ENCODE results near the gene TCTA. TPM values are rescaled to one million over a fixed set of nuclear protein-coding genes. Genes with fewer than 3 reads are reported as not detected.

Gene TCTA
- total and polyA plus RNA-seq, 2 donors (not counting 3 experiments of a cell fraction or from before 2014, with no cell fraction given) = 21.9 to 32.3 TPM

- DNase-seq (ENCODE audit: low read depth, low spot score) (no peak), FAIRE-seq (no peak)
- CTCF ChIA-PET = interaction anchor here (1.5 to 8.2 kb wide), 2 partner anchors 17 to 23 kb away, joined by 3 to 68 read pairs; partner anchors contain the start of gene USP4
- Histone ChIP-seq H3K4me2 (ENCODE audit: insufficient read depth, low read length) (no peak overlapping the region), H3K9ac (replicated peaks; ENCODE audit: extremely low read depth, insufficient read depth, low read length) (no peak overlapping the region), H4K20me1 (replicated peaks; ENCODE audit: control insufficient read depth, extremely low read depth, insufficient read depth, low read length) (no peaks in the 10 kb centered on the region), H3K36me3 (ENCODE audit: control insufficient read depth in 2 of 2, extremely low read depth in 1 of 2, insufficient read depth in 2 of 2, low read length in 2 of 2) (peaks cover 14 to 28% of the 10 kb centered on the region in 2 experiments), H3K4me3 (replicated peaks in 1 of 3; ENCODE audit: insufficient read depth in 1 of 3, low read depth in 1 of 3, low read length in 3 of 3) (no peak overlapping the region), H3K27me3 (ENCODE audit: control insufficient read depth in 2 of 2, insufficient read depth in 2 of 2, low read length in 2 of 2) (no peaks in the 10 kb centered on the region), H3K79me2 (ENCODE audit: control insufficient read depth, insufficient read depth, low read length) (peaks cover 34% of the 10 kb centered on the region), H3K9me1 (replicated peaks; ENCODE audit: control insufficient read depth, extremely low read depth, insufficient read depth, low read length) (no peaks in the 10 kb centered on the region), H2AFZ (ENCODE audit: low read depth, low read length) (no peak overlapping the region), H3K4me1 (ENCODE audit: control insufficient read depth, extremely low read depth, insufficient read depth, low read length) (peaks cover 20% of the 10 kb centered on the region), H3K9me3 (replicated peaks; ENCODE audit: control insufficient read depth, insufficient read depth, low read length) (no peaks in the 10 kb centered on the region), H3K27ac (ENCODE audit: insufficient read depth, low read depth, low read length) (no peak overlapping the region)
- POLR2A ChIA-PET = no interaction called here
- intact Hi-C loops (cut with micrococcal nuclease) (no loop called here), dilution Hi-C loops (cut with MboI; ENCODE audit: extremely low pct_ligation_motif_present, low sequenced_read_pairs) (no loop called here)
- no peak for TF ChIP-seq MYC (IDR thresholded peaks at IDR 0.05; ENCODE audit: low read depth, low read length)
- no peak for TF ChIP-seq EZH2 (IDR thresholded peaks at IDR 0.05; ENCODE audit: borderline replicate concordance, low read depth, low read length, severe bottlenecking)
- TF ChIP-seq FOS (IDR thresholded peaks at IDR 0.05; ENCODE audit: borderline replicate concordance, insufficient read depth, low read length) = no peak
- no peak for TF ChIP-seq GATA2 (IDR thresholded peaks at IDR 0.05; ENCODE audit: insufficient read depth, insufficient read length, low read depth, low read length)
- no peak for TF ChIP-seq POLR2AphosphoS5 (IDR thresholded peaks at IDR 0.05; ENCODE audit: insufficient read depth, low read depth, low read length)
- TF ChIP-seq POLR2A (IDR thresholded peaks at IDR 0.05; ENCODE audit: low read depth, low read length) = no peak
- no peak for TF ChIP-seq JUN (IDR thresholded peaks at IDR 0.05; ENCODE audit: borderline replicate concordance, insufficient read depth, insufficient read length, low read depth)
- TF ChIP-seq, protein P1, sequence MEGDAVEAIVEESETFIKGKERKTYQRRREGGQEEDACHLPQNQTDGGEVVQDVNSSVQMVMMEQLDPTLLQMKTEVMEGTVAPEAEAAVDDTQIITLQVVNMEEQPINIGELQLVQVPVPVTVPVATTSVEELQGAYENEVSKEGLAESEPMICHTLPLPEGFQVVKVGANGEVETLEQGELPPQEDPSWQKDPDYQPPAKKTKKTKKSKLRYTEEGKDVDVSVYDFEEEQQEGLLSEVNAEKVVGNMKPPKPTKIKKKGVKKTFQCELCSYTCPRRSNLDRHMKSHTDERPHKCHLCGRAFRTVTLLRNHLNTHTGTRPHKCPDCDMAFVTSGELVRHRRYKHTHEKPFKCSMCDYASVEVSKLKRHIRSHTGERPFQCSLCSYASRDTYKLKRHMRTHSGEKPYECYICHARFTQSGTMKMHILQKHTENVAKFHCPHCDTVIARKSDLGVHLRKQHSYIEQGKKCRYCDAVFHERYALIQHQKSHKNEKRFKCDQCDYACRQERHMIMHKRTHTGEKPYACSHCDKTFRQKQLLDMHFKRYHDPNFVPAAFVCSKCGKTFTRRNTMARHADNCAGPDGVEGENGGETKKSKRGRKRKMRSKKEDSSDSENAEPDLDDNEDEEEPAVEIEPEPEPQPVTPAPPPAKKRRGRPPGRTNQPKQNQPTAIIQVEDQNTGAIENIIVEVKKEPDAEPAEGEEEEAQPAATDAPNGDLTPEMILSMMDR (IDR thresholded peaks at IDR 0.05; ENCODE audit: extremely low read depth in 1 of 2, insufficient read depth in 1 of 2, low read depth in 1 of 2, low read length in 2 of 2) = no peak
- TF ChIP-seq, protein P2, sequence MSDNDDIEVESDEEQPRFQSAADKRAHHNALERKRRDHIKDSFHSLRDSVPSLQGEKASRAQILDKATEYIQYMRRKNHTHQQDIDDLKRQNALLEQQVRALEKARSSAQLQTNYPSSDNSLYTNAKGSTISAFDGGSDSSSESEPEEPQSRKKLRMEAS (IDR thresholded peaks at IDR 0.05; ENCODE audit: insufficient read depth, insufficient read length) = no peak
- no TSS peak for BruUV-seq (replicated peaks)
These were observed 49.7 kb upstream of the TCTA start for GRCh38 chr3:49362561-49362960.

Data from endothelial cell of umbilical vein (primary cell).